HepG2 (cell line): ENCODE results near the gene CCR9. TPM values are rescaled to one million over a fixed set of nuclear protein-coding genes. Genes with fewer than 3 reads are reported as not detected.

Experiments used
- GTF3A ChIP-seq: sonication (generic); formaldehyde crosslinking; conservative IDR thresholded peaks from 2 replicates; pipeline ENCODE4 v1.4.0; 2020; ENCODE audit warnings: mild to moderate bottlenecking, missing genetic modification reagents
- KDM3A ChIP-seq: IDR thresholded peaks from 2 replicates; pipeline ENCODE4 v1.6.1; 2018; ENCODE audit warnings: low read depth, missing compliant biosample characterization
- REPIN1 ChIP-seq: sonication (generic); formaldehyde crosslinking; IDR thresholded peaks from 2 replicates; pipeline ENCODE4 v1.8.0; 2022; ENCODE audit warnings: missing genetic modification reagents, low read depth, mild to moderate bottlenecking, borderline replicate concordance
- SNAPC4 ChIP-seq: sonication (generic); formaldehyde crosslinking; IDR thresholded peaks from 2 replicates; pipeline ENCODE4 v1.4.0; 2020; ENCODE audit warnings: mild to moderate bottlenecking, missing genetic modification reagents
- ZNF20 ChIP-seq: sonication (generic); formaldehyde crosslinking; IDR thresholded peaks from 2 replicates; pipeline ENCODE4 v1.4.0; 2020; ENCODE audit warnings: mild to moderate bottlenecking, moderate library complexity, missing genetic modification reagents
- ZNF552 ChIP-seq: sonication (generic); formaldehyde crosslinking; IDR thresholded peaks from 2 replicates; pipeline ENCODE4 v1.9.0; 2022; ENCODE audit warnings: missing genetic modification reagents, mild to moderate bottlenecking, borderline replicate concordance
- ZNF629 ChIP-seq: sonication (generic); formaldehyde crosslinking; conservative IDR thresholded peaks from 2 replicates; pipeline ENCODE4 v1.5.0; 2020; ENCODE audit warnings: missing genetic modification reagents
- ZNF816 ChIP-seq: sonication (generic); formaldehyde crosslinking; IDR thresholded peaks from 2 replicates; pipeline ENCODE4 v1.8.0; 2022; ENCODE audit warnings: missing genetic modification reagents, mild to moderate bottlenecking, borderline replicate concordance
- polyA plus RNA-seq, 8 experiments: library from polyadenylated mRNA; depleted of rRNA in 3 of 8; stranded (reverse) in 7 of 8; unstranded in 1 of 8; fragments of >200 nt; fragmentation: Illumina TruSeq in 4 of 8; extraction: Trizol in 4 of 8; gene quantifications; 2 replicates each; pipeline versions ENCODE4 v1.2.1 to v1.2.3, GENCODE V29; 2011 to 2016; ENCODE audit warnings: low read depth in 4 of 8, missing spikeins in 1 of 8, mixed read lengths in 1 of 8; ENCODE audit not compliant: insufficient read depth in 1 of 8
- total RNA-seq, 5 experiments: library from RNA; depleted of rRNA; stranded (reverse); fragments of >200 nt; fragmentation: Illumina TruSeq; extraction: Trizol; gene quantifications; 2 replicates each; pipeline ENCODE4 v1.2.3, GENCODE V29; 2016; ENCODE audit warnings: low read depth in 1 of 5
- TF ChIP-seq, protein P1 (sequence below): IDR thresholded peaks from 2 replicates; pipeline ENCODE4 v1.6.1; 2018; ENCODE audit warnings: missing genetic modification reagents, mild to moderate bottlenecking, missing compliant biosample characterization

Gene CCR9
- total and polyA plus RNA-seq, 2 of the 13 experiments (the other 11 are each of a cell fraction or from before 2014, with no cell fraction given): not detected

- TF ChIP-seq ZNF629 (CRISPR knock-in tag): no peak
- TF ChIP-seq ZNF552 (CRISPR knock-in tag): no peak
- TF ChIP-seq ZNF20: no peak
- no peak for TF ChIP-seq ZNF816
- no peak for TF ChIP-seq REPIN1 (CRISPR knock-in tag)
- TF ChIP-seq SNAPC4 (CRISPR knock-in tag): no peak
- TF ChIP-seq, protein P1, sequence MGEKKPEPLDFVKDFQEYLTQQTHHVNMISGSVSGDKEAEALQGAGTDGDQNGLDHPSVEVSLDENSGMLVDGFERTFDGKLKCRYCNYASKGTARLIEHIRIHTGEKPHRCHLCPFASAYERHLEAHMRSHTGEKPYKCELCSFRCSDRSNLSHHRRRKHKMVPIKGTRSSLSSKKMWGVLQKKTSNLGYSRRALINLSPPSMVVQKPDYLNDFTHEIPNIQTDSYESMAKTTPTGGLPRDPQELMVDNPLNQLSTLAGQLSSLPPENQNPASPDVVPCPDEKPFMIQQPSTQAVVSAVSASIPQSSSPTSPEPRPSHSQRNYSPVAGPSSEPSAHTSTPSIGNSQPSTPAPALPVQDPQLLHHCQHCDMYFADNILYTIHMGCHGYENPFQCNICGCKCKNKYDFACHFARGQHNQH (CRISPR knock-in tag): no peak
- TF ChIP-seq GTF3A: no peak
- no peak for TF ChIP-seq KDM3A (CRISPR knock-in tag)
- TF ChIP-seq, all 625 proteins: peak for 0
These were observed 35.6 kb downstream of the CCR9 start (continued) for GRCh38 chr3:45922039-45922326.
